AG10803 (cell line): ENCODE results near the gene SARM1.
A peak's percentile ranks its signal among the peaks of the same experiment; 100 is the strongest.

Experiments used
- DNase-seq: peaks from one replicate; pipeline ENCODE4 v3.0.0; 2010; ENCODE audit warnings: low read depth
- H3K4me3 ChIP-seq: 2 replicates; pipeline ENCODE4 v1.5.1; 2011; ENCODE audit warnings: mild to moderate bottlenecking, low read length, control low read depth
- CTCF ChIP-seq: conservative IDR thresholded peaks from 2 replicates; pipeline ENCODE4 v1.5.1; 2011; ENCODE audit warnings: mild to moderate bottlenecking, low read length, control low read depth, inconsistent platforms

The SARM1 gene

GRCh38 chr17:28327709-28328108, 43.8 kb upstream of the SARM1 start:
- H3K4me3 ChIP-seq: no peak overlapping the region
- DNase-seq: no peak
- TF ChIP-seq CTCF: peak; percentile 32

- H3K4me3 ChIP-seq: no peak overlapping the region
- no peak for TF ChIP-seq CTCF
- DNase-seq: no peak
Measured at GRCh38 chr17:28328325-28328724, 43.2 kb upstream of the SARM1 start.

- no peak overlapping the region for H3K4me3 ChIP-seq
- TF ChIP-seq CTCF: no peak
- no peak for DNase-seq
Measured at GRCh38 chr17:28330671-28331070, 40.8 kb upstream of the SARM1 start.

GRCh38 chr17:28331891-28332420, 39.5 kb upstream of the SARM1 start:
- no peak overlapping the region for H3K4me3 ChIP-seq
- DNase-seq: no peak
- TF ChIP-seq CTCF: no peak

GRCh38 chr17:28333083-28333746, 38.3 kb upstream of the SARM1 start:
- no peak for TF ChIP-seq CTCF
- no peak for DNase-seq
- no peak overlapping the region for H3K4me3 ChIP-seq

- no peak for TF ChIP-seq CTCF
- H3K4me3 ChIP-seq: peak overlapping the region; percentile 75
- DNase-seq: peak; percentile 31
Measured at GRCh38 chr17:28334171-28334570, 37.3 kb upstream of the SARM1 start.

- TF ChIP-seq CTCF: 0 out of 2 replicates have a peak, but pooled peaks have one; percentile 7
- H3K4me3 ChIP-seq: peak overlapping the region; percentile 75
- DNase-seq: no peak
Measured at GRCh38 chr17:28334666-28335200, 36.8 kb upstream of the SARM1 start.
